Muscle layer of duodenum (tissue), 2 donors: ENCODE results near the gene PRM2.
"Not testable (repeated sequence)": the region's sequence is repeated elsewhere in the genome, so short reads cannot be mapped to it uniquely, and the experiment has no call there.

Source experiments
- H3K27ac ChIP-seq: one replicate; pipeline ENCODE4 v1.7.0; 2013; ENCODE audit warnings: mild to moderate bottlenecking, low read length
- H3K27me3 ChIP-seq: one replicate; pipeline ENCODE4 v1.7.0; 2013; ENCODE audit warnings: low read depth, mild to moderate bottlenecking, control low read depth, low read length
- H3K36me3 ChIP-seq, 2 donors: one replicate each; pipeline ENCODE4 v1.7.0; 2013; ENCODE audit warnings: low read length in 2 of 2, control low read depth in 1 of 2, mild to moderate bottlenecking in 1 of 2; ENCODE audit not compliant: insufficient read depth in 2 of 2, control insufficient read depth in 1 of 2
- H3K4me1 ChIP-seq, 2 donors: one replicate each; pipeline ENCODE4 v1.7.0; 2013; ENCODE audit warnings: low read length in 2 of 2, mild to moderate bottlenecking in 2 of 2, control low read depth in 1 of 2, moderate library complexity in 1 of 2; ENCODE audit not compliant: insufficient read depth in 2 of 2, control insufficient read depth in 1 of 2
- H3K4me3 ChIP-seq, 2 donors: one replicate each; pipeline ENCODE4 v1.7.0; 2013; ENCODE audit warnings: low read length in 2 of 2, low read depth in 1 of 2, mild to moderate bottlenecking in 1 of 2
- H3K9me3 ChIP-seq, 2 donors: one replicate each; pipeline ENCODE4 v1.7.0; 2013; ENCODE audit warnings: low read length in 2 of 2, control low read depth in 1 of 2, mild to moderate bottlenecking in 1 of 2; ENCODE audit not compliant: control insufficient read depth in 1 of 2
- donor health status: healthy.

PRM2 gene

GRCh38 chr16:11296351-11296705, 20.0 kb upstream of the PRM2 start:
- Histone ChIP-seq H3K4me3 (no peak overlapping the region), H3K27ac (no peak overlapping the region), H3K9me3 (no peaks in the 10 kb centered on the region), H3K36me3 (no peaks in the 10 kb centered on the region), H3K4me1 (peaks cover 5 to 8% of the 10 kb centered on the region in 2 donors), H3K27me3 (no peaks in the 10 kb centered on the region)

DNA sequence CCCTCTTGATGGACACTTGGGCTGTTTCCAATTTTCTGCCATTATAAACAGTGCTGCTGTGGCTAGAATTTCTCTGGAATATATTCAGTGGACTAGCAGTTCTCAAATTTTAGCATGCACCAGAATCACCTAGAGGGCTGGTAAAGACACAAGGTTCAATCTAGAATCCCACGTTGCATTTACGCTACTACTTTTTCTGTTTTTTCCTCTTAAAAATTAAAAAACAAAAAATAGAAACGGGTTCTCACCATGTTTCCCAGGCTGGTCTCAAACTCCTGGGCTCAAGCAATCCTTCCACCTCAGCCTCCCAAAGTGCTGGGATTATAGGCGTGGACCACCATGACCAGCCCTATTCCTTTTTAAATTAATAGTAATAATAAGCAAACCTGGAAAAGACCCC, 19.4 kb upstream of the PRM2 start:
- Histone ChIP-seq H3K36me3 (no peaks in the 10 kb centered on the region), H3K27ac (no peak overlapping the region), H3K4me1 (peaks cover 5 to 8% of the 10 kb centered on the region in 2 donors), H3K9me3 (no peaks in the 10 kb centered on the region), H3K27me3 (no peaks in the 10 kb centered on the region), H3K4me3 (no peak overlapping the region)

DNA sequence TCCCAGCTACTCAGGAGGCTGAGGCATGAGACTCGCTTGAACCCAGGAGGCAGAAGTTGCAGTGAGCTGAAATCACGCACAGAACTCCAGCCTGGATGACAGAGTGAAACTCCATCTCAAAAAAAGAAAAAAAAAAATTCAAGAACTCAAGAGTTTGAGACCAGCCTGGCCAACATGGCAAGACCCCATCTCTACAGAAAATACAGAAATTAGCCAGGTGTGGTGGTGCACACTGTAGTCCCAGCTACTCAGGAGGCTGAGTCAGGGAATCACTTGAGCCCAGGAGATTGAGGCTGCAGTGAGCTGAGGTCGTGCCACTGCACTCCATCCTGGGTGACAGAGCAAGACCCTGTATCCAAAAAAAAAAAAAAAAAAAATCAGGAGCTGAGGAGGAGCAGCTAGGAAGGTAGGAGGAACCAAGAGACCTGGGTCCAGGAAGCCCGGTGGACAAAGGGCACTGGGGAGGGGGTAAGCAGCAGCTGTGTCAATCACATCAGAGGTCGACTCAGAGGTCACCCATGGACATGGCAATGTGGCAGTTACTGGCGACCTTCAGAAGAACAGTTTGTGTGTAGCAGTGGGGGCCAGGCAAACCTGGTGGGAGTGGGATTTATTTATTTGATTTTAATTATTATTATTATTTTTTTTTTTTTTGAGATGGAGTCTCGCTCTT, 15.9 kb upstream of the PRM2 start:
- Histone ChIP-seq H3K9me3 (no peaks in the 10 kb centered on the region), H3K27me3 (no peaks in the 10 kb centered on the region), H3K27ac (no peak overlapping the region), H3K4me3 (no peak overlapping the region), H3K36me3 (no peaks in the 10 kb centered on the region), H3K4me1 (peaks cover 5 to 7% of the 10 kb centered on the region in 2 donors)

DNA sequence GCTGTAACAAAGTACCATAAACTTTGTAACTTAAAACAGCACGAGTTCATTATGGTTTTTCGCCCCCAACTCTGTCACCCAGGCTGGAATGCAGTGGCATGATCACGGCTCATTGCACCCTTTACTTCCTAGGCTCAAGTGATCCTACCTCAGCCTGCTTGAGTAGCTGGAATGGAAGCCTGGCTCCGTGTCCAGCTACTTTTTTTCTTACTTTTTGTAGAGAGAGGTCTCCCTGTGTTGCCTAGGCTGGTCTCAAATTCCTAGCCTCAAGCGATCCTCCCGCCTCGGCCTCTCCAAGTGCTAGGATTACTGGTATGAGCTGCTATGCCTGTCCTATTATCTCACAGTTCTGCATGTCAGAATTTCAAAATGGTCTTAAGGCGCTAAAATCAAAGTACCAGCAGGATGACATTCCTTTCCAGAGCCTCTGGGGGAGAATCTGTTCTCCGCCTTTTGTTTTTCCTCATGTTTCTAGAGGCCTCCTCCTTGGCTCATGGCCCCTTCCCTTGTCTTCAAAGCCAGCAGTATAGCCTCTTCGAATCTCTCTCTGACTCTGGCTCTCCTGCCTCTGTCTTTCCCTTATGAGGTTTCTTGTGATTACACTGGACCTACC, 14.9 kb upstream of the PRM2 start:
- H3K27me3 ChIP-seq, result no peaks in the 10 kb centered on the region
- H3K27ac ChIP-seq, result no peak overlapping the region
- H3K36me3 ChIP-seq, result no peaks in the 10 kb centered on the region
- H3K9me3 ChIP-seq, result no peaks in the 10 kb centered on the region
- no peak overlapping the region for H3K4me3 ChIP-seq
- no peaks in the 10 kb centered on the region for H3K4me1 ChIP-seq

DNA sequence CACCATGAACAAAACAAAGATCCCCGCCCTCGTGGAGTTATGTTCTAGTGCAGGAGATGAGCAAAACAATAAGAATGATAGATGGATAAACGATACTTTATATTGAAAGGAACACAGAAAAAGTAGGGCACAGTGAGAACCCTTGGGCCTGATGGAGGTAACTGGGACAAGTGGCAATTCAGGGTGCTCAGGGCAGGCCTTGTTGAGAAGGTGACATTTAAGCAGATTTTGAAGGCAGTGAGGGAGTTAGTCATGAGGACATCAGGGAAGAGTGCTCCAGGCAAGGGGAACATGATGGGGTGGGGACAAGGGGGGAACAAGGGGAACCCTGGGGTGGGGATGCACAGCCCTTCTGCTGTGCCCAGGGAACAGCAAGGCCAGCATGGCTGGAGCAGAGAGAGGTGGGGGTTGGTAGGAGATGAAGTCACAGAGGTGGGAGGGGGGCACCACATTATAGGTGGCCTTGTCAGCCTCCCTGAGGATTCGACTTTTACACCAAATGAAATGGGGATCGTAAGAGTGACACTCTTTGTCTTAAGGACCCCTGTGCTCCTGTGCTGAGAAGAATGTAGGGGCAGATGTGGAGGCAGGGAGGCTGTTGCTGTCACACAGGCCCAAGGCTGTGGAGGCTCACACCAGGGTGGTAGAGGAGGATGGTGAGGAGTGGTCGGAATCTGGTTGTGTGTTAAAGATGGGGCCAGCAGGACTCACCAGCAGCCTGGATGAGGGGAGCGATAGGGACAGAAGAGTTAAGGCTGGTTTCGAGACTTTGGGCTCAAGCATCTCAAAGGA, 14.0 kb upstream of the PRM2 start:
- H3K27me3 ChIP-seq, result no peaks in the 10 kb centered on the region
- H3K27ac ChIP-seq, result no peak overlapping the region
- no peaks in the 10 kb centered on the region for H3K4me1 ChIP-seq
- H3K9me3 ChIP-seq, result no peaks in the 10 kb centered on the region
- H3K4me3 ChIP-seq, result no peak overlapping the region
- no peaks in the 10 kb centered on the region for H3K36me3 ChIP-seq

GRCh38 chr16:11289696-11290095, 13.4 kb upstream of the PRM2 start:
- H3K36me3 ChIP-seq, H3K4me1 ChIP-seq, H3K27me3 ChIP-seq, H3K9me3 ChIP-seq, H3K4me3 ChIP-seq, H3K27ac ChIP-seq: not testable (repeated sequence)

GRCh38 chr16:11289202-11289601, 12.9 kb upstream of the PRM2 start:
- Histone ChIP-seq H3K27me3 (no peaks in the 10 kb centered on the region), H3K36me3 (no peaks in the 10 kb centered on the region), H3K27ac (no peak overlapping the region), H3K4me1 (no peaks in the 10 kb centered on the region), H3K9me3 (no peaks in the 10 kb centered on the region), H3K4me3 (no peak overlapping the region)

GRCh38 chr16:11285842-11286241, 9.6 kb upstream of the PRM2 start:
- Histone ChIP-seq H3K9me3 (no peaks in the 10 kb centered on the region), H3K27me3 (no peaks in the 10 kb centered on the region), H3K4me1 (no peaks in the 10 kb centered on the region), H3K4me3 (no peak overlapping the region), H3K27ac (no peak overlapping the region), H3K36me3 (no peaks in the 10 kb centered on the region)

- no peaks in the 10 kb centered on the region for H3K4me1 ChIP-seq
- H3K9me3 ChIP-seq, result no peaks in the 10 kb centered on the region
- no peaks in the 10 kb centered on the region for H3K36me3 ChIP-seq
- no peak overlapping the region for H3K27ac ChIP-seq
- no peaks in the 10 kb centered on the region for H3K27me3 ChIP-seq
- H3K4me3 ChIP-seq, result no peak overlapping the region
Measured at GRCh38 chr16:11283820-11284248, 7.6 kb upstream of the PRM2 start.

- Histone ChIP-seq H3K27me3 (no peaks in the 10 kb centered on the region), H3K27ac (no peak within 1 kb of the TSS), H3K9me3 (no peaks in the 10 kb centered on the region), H3K36me3 (no peaks in the 10 kb centered on the region), H3K4me3 (no peak within 1 kb of the TSS), H3K4me1 (no peaks in the 10 kb centered on the region)
Measured at GRCh38 chr16:11280616-11281522, 4.6 kb upstream of the PRM2 start, which contains the start of gene PRM1. TSS of gene PRM1 (minus strand) at chr16:11281330. CDS start at chr16:11281238, 92 bp downstream.
